K562 (cell line): ENCODE measurements around the gene ALOX12B.

Source experiments
- AFF1 ChIP-seq, 2 experiments: fragments of 450-650 bp; IDR thresholded peaks; 2 replicates each; pipeline ENCODE4 v1.6.1; 2018; ENCODE audit warnings: mild to moderate bottlenecking in 2 of 2, low read depth in 1 of 2; ENCODE audit not compliant: partially characterized antibody in 2 of 2
- CEBPB ChIP-seq: fragments of 450-650 bp; IDR thresholded peaks from 2 replicates; pipeline ENCODE4 v1.6.1; 2016; ENCODE audit warnings: missing genetic modification characterization, missing compliant biosample characterization
- DLX4 ChIP-seq: fragments of 250-450 bp; sonication (Bioruptor Pico); IDR thresholded peaks from 2 replicates; pipeline ENCODE4 v1.6.1; 2021; ENCODE audit warnings: mild to moderate bottlenecking
- ELK1 ChIP-seq: sonication (generic); formaldehyde crosslinking; IDR thresholded peaks from 2 replicates; pipeline ENCODE4 v1.8.1; 2022; ENCODE audit warnings: missing genetic modification reagents
- ESRRA ChIP-seq: fragments of 450-650 bp; IDR thresholded peaks from 2 replicates; pipeline ENCODE4 v1.6.1; 2014; ENCODE audit warnings: low read depth, mild to moderate bottlenecking, moderate library complexity, borderline replicate concordance
- JUND ChIP-seq, 2 experiments: IDR thresholded peaks; 2 replicates in 1 of 2; 3 replicates in 1 of 2; pipeline ENCODE4 v1.6.1; 2011; ENCODE audit warnings: borderline replicate concordance in 2 of 2, low read depth in 2 of 2, low read length in 2 of 2, improper control_type of control experiment in 1 of 2, missing biosample characterization in 1 of 2, missing genetic modification characterization in 1 of 2, missing genetic modification reagents in 1 of 2
- MAX ChIP-seq: sonication (generic); formaldehyde crosslinking; IDR thresholded peaks from 2 replicates; pipeline ENCODE4 v1.9.0; 2022; ENCODE audit warnings: mild to moderate bottlenecking, missing genetic modification reagents
- MEF2D ChIP-seq: conservative IDR thresholded peaks from 2 replicates; pipeline ENCODE4 v1.6.1; 2016; ENCODE audit warnings: low read depth, missing genetic modification characterization, missing compliant biosample characterization
- PHB ChIP-seq: fragments of 250-450 bp; sonication (Bioruptor Pico); IDR thresholded peaks from 2 replicates; pipeline ENCODE4 v1.5.0; 2021
- POLR2A ChIP-seq: fragments of 450-650 bp; conservative IDR thresholded peaks from 2 replicates; pipeline ENCODE4 v1.6.1; 2016
- RBM34 ChIP-seq: fragments of 200-400 bp; formaldehyde crosslinking; IDR thresholded peaks from 2 replicates; pipeline ENCODE4 v1.6.1; 2018; ENCODE audit warnings: low read length, borderline replicate concordance; ENCODE audit not compliant: insufficient read depth
- TFAP4 ChIP-seq: sonication (generic); formaldehyde crosslinking; IDR thresholded peaks from 2 replicates; pipeline ENCODE4 v1.8.0; 2022; ENCODE audit warnings: missing genetic modification reagents, mild to moderate bottlenecking, moderate library complexity, borderline replicate concordance
- TRIM28 ChIP-seq: fragments of 450-650 bp; IDR thresholded peaks from 2 replicates; pipeline ENCODE4 v1.6.1; 2017
- ZBTB43 ChIP-seq: sonication (generic); formaldehyde crosslinking; IDR thresholded peaks from 2 replicates; pipeline ENCODE4 v1.8.0; 2023; ENCODE audit warnings: mild to moderate bottlenecking, missing genetic modification reagents

- no peak for TF ChIP-seq JUND (IDR thresholded peaks at IDR 0.05; ENCODE audit: borderline replicate concordance, low read depth, low read length)
- TF ChIP-seq JUND (tag; IDR thresholded peaks at IDR 0.05; ENCODE audit: borderline replicate concordance, low read depth, low read length) = no peak
- no peak for TF ChIP-seq ELK1
- TF ChIP-seq RBM34 = no peak
- no peak for TF ChIP-seq CEBPB
- no peak for TF ChIP-seq ZBTB43
- no peak for TF ChIP-seq POLR2A
- TF ChIP-seq TFAP4 (CRISPR knock-in tag) = no peak
- TF ChIP-seq MEF2D (tag) = no peak
- no peak for TF ChIP-seq DLX4 (CRISPR knock-in tag)
- TF ChIP-seq MAX (CRISPR knock-in tag) = no peak
- TF ChIP-seq PHB (CRISPR knock-in tag) = no peak
- no peak for TF ChIP-seq TRIM28
- TF ChIP-seq AFF1 (IDR thresholded peaks at IDR 0.05; ENCODE audit: low read depth in 1 of 2, partially characterized antibody in 2 of 2) = no peak
- no peak for TF ChIP-seq ESRRA
Observed at GRCh38 chr17:8048736-8049135, 38.8 kb downstream of the ALOX12B start.
